Panc1 (cell line): ENCODE results near the gene KMT5C. TPM values are rescaled to one million over a fixed set of nuclear protein-coding genes. Genes with fewer than 3 reads are reported as not detected.

Experiments
- ATAC-seq: fragments of 200-7000 bp; cut with Tn5 transposase; 2 replicates; pipeline ENCODE4 v1.9.1; 2020; ENCODE audit warnings: mild to moderate bottlenecking, moderate library complexity
- BruUV-seq: library from RNA; stranded (reverse); fragments of 400-500 nt; replicated peaks from 2 replicates; lab custom pipeline; 2021; lab: Mats Ljungman, UMichigan
- CTCF ChIA-PET: fragments of 300-600 bp; sonication (Branson Sonifier 250); formaldehyde crosslinking; loops from one replicate; lab custom pipeline; 2022; ENCODE audit warnings: antibody characterized with exemption; lab: Charles Lee
- POLR2A ChIA-PET: fragments of 300-600 bp; sonication (Branson Sonifier 250); formaldehyde crosslinking; loops from one replicate; lab custom pipeline; 2022; ENCODE audit warnings: antibody characterized with exemption; lab: Charles Lee
- DNase-seq: peaks from one replicate; pipeline ENCODE4 v3.0.0-alpha.2; 2010; ENCODE audit warnings: low read depth, low spot score
- H3K27ac ChIP-seq: 2 replicates; pipeline ENCODE4 v1.5.1; 2011; ENCODE audit warnings: mild to moderate bottlenecking, low read length, inconsistent platforms
- H3K27me3 ChIP-seq: fragments of 200-500 bp; sonication (Bioruptor generic); 2 replicates; pipeline ENCODE4 v1.6.0; 2014; ENCODE audit warnings: low read length, inconsistent platforms; ENCODE audit not compliant: control insufficient read depth, insufficient read depth
- H3K36me3 ChIP-seq: fragments of 200-500 bp; sonication (Bioruptor generic); 2 replicates; pipeline ENCODE4 v1.5.1; 2014; ENCODE audit warnings: inconsistent platforms, mild to moderate bottlenecking, low read length, moderate library complexity; ENCODE audit not compliant: control insufficient read depth, insufficient read depth
- H3K4me1 ChIP-seq: 2 replicates; pipeline ENCODE4 v1.5.1; 2011; ENCODE audit warnings: inconsistent platforms, mild to moderate bottlenecking, low read length, moderate library complexity; ENCODE audit not compliant: control insufficient read depth, insufficient read depth
- H3K4me3 ChIP-seq, 2 experiments: 2 replicates each; pipeline ENCODE4 v1.5.1; 2011 to 2012; ENCODE audit warnings: low read depth in 2 of 2, low read length in 2 of 2, mild to moderate bottlenecking in 2 of 2, inconsistent platforms in 1 of 2, moderate library complexity in 1 of 2
- H3K9me3 ChIP-seq: fragments of 200-500 bp; sonication (Bioruptor generic); 2 replicates; pipeline ENCODE4 v1.5.1; 2014; ENCODE audit warnings: low read depth, mild to moderate bottlenecking, inconsistent platforms, low read length, moderate library complexity; ENCODE audit not compliant: control insufficient read depth, insufficient read depth
- POLR2AphosphoS5 ChIP-seq: IDR thresholded peaks from 2 replicates; pipeline ENCODE4 v1.6.1; 2012; ENCODE audit warnings: mild to moderate bottlenecking, low read depth, low read length, moderate library complexity
- SIN3A ChIP-seq: IDR thresholded peaks from 2 replicates; pipeline ENCODE4 v1.6.1; 2012; ENCODE audit warnings: low read depth, mild to moderate bottlenecking, low read length, moderate library complexity, borderline replicate concordance; ENCODE audit not compliant: insufficient read depth
- TCF7L2 ChIP-seq: IDR thresholded peaks from 2 replicates; pipeline ENCODE4 v1.6.1; 2011; ENCODE audit warnings: mild to moderate bottlenecking, low read depth, low read length, inconsistent platforms
- in situ Hi-C: cut with HindIII; loops from 2 replicates; pipeline ENCODE4 v1.10.0; 2016; ENCODE audit warnings: low sequenced_read_pairs, low pct_unique_long_range_greater_than_20kb
- intact Hi-C: fragments of 100-400 bp; cut with micrococcal nuclease; formaldehyde crosslinking; loops from one replicate; pipeline ENCODE4 v1.10.0; 2022; ENCODE audit not compliant: unreplicated experiment
- total RNA-seq: library from RNA; stranded (reverse); gene quantifications from one replicate; pipeline ENCODE4 v1.2.1, GENCODE V29; 2021; ENCODE audit not compliant: unreplicated experiment
- TF ChIP-seq, protein P1 (sequence below): fragments of 450-650 bp; IDR thresholded peaks from 2 replicates; pipeline ENCODE4 v1.5.1; 2017; ENCODE audit warnings: mild to moderate bottlenecking
- TF ChIP-seq, protein P2 (sequence below), 2 experiments: IDR thresholded peaks; 2 replicates each; pipeline ENCODE4 v1.6.1; 2011 to 2012; ENCODE audit warnings: low read depth in 2 of 2, control low read depth in 1 of 2, low read length in 1 of 2, mild to moderate bottlenecking in 1 of 2, moderate library complexity in 1 of 2; ENCODE audit not compliant: insufficient read depth in 1 of 2

KMT5C gene
- total RNA-seq, 1 experiment from 2014 or later, result 30.6 TPM

DNA sequence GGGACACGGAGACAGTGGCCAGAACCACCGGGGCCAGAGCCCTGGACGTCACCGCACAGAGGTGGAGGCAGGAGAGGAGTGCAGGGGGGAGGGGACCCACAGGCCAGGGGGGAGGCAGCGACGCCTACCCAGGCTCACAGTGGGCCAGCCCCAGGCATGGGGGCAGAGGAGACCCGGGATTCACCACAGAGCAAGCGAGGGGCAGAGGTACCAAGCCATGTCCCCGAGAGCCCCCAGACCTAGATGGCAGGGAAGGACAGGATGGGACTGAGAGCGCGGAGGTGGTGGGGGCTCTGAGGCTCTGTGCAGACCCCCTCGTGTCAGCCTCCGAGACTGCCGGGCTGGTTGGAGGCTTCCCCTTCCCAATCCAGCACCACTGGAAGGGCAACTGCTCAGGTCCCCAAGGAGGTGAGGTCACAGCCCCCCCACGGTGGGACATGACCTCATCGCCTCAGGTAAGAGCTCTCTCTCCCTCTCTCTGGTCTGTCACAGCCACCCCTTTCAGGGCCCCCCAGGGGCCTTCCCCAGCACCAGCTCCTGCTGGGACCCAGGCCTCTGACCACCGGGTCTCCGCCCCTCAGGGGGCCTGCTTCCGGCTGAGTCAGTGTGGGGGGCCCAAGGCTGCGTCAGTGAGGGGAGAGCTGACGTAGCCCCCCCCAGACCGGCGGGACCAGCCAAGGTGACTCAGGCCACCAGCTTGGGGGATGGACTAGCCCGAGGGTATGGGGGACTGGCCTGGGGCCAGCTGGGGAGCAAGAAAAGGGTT is 32.8 kb downstream of the KMT5C start:
- BruUV-seq, result no TSS peak
- H3K4me1 ChIP-seq, result peaks cover 47% of the 10 kb centered on the region
- TF ChIP-seq, protein P1, sequence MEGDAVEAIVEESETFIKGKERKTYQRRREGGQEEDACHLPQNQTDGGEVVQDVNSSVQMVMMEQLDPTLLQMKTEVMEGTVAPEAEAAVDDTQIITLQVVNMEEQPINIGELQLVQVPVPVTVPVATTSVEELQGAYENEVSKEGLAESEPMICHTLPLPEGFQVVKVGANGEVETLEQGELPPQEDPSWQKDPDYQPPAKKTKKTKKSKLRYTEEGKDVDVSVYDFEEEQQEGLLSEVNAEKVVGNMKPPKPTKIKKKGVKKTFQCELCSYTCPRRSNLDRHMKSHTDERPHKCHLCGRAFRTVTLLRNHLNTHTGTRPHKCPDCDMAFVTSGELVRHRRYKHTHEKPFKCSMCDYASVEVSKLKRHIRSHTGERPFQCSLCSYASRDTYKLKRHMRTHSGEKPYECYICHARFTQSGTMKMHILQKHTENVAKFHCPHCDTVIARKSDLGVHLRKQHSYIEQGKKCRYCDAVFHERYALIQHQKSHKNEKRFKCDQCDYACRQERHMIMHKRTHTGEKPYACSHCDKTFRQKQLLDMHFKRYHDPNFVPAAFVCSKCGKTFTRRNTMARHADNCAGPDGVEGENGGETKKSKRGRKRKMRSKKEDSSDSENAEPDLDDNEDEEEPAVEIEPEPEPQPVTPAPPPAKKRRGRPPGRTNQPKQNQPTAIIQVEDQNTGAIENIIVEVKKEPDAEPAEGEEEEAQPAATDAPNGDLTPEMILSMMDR, result no peak
- no peak for TF ChIP-seq TCF7L2
- no peak for TF ChIP-seq SIN3A
- TF ChIP-seq, protein P2, sequence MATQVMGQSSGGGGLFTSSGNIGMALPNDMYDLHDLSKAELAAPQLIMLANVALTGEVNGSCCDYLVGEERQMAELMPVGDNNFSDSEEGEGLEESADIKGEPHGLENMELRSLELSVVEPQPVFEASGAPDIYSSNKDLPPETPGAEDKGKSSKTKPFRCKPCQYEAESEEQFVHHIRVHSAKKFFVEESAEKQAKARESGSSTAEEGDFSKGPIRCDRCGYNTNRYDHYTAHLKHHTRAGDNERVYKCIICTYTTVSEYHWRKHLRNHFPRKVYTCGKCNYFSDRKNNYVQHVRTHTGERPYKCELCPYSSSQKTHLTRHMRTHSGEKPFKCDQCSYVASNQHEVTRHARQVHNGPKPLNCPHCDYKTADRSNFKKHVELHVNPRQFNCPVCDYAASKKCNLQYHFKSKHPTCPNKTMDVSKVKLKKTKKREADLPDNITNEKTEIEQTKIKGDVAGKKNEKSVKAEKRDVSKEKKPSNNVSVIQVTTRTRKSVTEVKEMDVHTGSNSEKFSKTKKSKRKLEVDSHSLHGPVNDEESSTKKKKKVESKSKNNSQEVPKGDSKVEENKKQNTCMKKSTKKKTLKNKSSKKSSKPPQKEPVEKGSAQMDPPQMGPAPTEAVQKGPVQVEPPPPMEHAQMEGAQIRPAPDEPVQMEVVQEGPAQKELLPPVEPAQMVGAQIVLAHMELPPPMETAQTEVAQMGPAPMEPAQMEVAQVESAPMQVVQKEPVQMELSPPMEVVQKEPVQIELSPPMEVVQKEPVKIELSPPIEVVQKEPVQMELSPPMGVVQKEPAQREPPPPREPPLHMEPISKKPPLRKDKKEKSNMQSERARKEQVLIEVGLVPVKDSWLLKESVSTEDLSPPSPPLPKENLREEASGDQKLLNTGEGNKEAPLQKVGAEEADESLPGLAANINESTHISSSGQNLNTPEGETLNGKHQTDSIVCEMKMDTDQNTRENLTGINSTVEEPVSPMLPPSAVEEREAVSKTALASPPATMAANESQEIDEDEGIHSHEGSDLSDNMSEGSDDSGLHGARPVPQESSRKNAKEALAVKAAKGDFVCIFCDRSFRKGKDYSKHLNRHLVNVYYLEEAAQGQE (IDR thresholded peaks at IDR 0.05; ENCODE audit: insufficient read depth in 1 of 2, low read depth in 2 of 2, low read length in 1 of 2), result no peak
- TF ChIP-seq POLR2AphosphoS5, result no peak
- in situ Hi-C loops (no loop called here), intact Hi-C loops (loop anchor here (10.0 kb wide), 1 partner anchor 78 kb away; no protein-coding TSS in a partner anchor)
- no peaks in the 10 kb centered on the region for H3K9me3 ChIP-seq
- ATAC-seq, result no peak
- ChIA-PET CTCF (no interaction called here), POLR2A (interaction anchor here (0.5 kb wide), 1 partner anchor 163 kb away, joined by 3 read pairs; no protein-coding TSS in a partner anchor)
- H3K27ac ChIP-seq, result peak overlapping the region; percentile 6; the same call in 1 of the 2 replicates
- no peaks in the 10 kb centered on the region for H3K27me3 ChIP-seq
- no peaks in the 10 kb centered on the region for H3K36me3 ChIP-seq
- no peak overlapping the region for H3K4me3 ChIP-seq
- no peak for DNase-seq

DNA sequence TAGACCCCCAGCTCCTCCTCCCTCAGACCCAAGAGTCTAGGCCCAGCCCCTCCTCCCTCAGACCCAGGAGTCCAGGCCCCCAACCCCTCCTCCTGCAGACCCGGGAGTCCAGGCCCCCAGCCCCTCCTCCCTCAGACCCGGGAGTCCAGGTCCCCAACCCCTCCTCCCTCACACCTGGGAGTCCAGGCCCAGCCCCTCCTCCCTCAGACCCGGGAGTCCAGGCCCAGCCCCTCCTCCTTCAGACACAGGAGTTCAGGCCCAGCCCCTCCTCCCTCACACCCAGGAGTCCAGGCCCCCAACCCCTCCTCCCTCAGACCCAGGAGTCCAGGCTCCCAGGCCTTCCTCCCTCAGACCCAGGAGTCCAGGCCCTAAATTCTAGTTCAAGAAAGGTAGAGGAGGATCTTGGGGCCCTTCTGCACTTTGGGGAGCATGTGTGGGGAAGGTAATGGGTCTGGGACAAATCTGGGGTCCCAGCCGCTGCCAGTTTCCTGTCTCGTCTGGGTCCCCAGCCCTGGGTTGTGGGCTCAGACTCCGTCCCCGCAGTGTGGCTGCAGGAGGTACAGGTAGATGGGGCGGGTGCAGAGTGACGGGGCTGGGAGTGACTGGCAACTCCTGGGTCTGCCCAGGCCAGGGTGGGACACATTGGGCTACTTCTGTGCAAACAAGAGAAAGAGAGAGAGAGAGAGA is 33.8 kb downstream of the KMT5C start:
- BruUV-seq, result no TSS peak
- Histone ChIP-seq H3K27ac (peak overlapping the region; percentile 32; the same call in 1 of the 2 replicates), H3K4me3 (no peak overlapping the region; a peak in 1 of 4 replicates), H3K9me3 (no peaks in the 10 kb centered on the region), H3K36me3 (no peaks in the 10 kb centered on the region), H3K27me3 (no peaks in the 10 kb centered on the region), H3K4me1 (peaks cover 54% of the 10 kb centered on the region)
- peak; percentile 11 for ATAC-seq
- CTCF ChIA-PET, result no interaction called here
- in situ Hi-C loops (no loop called here), intact Hi-C loops (loop anchor here (10.0 kb wide), 1 partner anchor 79 kb away; no protein-coding TSS in a partner anchor)
- TF ChIP-seq TCF7L2, result no peak
- no peak for TF ChIP-seq SIN3A
- TF ChIP-seq POLR2AphosphoS5, result no peak
- TF ChIP-seq, protein P2 (IDR thresholded peaks at IDR 0.05; ENCODE audit: insufficient read depth in 1 of 2, low read depth in 2 of 2, low read length in 1 of 2), result no peak
- TF ChIP-seq, protein P1, result no peak
- POLR2A ChIA-PET, result interaction anchor here (0.5 to 0.7 kb wide), 2 partner anchors 58 to 164 kb away, joined by 3 read pairs; no protein-coding TSS in a partner anchor
- no peak for DNase-seq
